Measurements from ENCODE around the gene ABI1. TPM values are rescaled to one million over a fixed set of nuclear protein-coding genes. Genes with fewer than 3 reads are reported as not detected.

ABI1 gene
- total and polyA plus RNA-seq, 2 of the 13 experiments (the other 11 are each of a cell fraction or from before 2014, with no cell fraction given), result 20.9 to 22.9 TPM

GRCh38 chr10:26860443-26861204 lies at the start of gene ABI1 (continued):
- TF ChIP-seq USF2 (IDR thresholded peaks at IDR 0.05; ENCODE audit: low read depth, low read length), result no peak
- TF ChIP-seq USF2 (CRISPR knock-in tag; IDR thresholded peaks at IDR 0.05; ENCODE audit: borderline replicate concordance), result no peak
- TF ChIP-seq ATF3 (CRISPR knock-in tag; IDR thresholded peaks at IDR 0.05), result 0 out of 2 replicates have a peak, but pooled peaks have one; percentile 5
- TF ChIP-seq, protein P1, sequence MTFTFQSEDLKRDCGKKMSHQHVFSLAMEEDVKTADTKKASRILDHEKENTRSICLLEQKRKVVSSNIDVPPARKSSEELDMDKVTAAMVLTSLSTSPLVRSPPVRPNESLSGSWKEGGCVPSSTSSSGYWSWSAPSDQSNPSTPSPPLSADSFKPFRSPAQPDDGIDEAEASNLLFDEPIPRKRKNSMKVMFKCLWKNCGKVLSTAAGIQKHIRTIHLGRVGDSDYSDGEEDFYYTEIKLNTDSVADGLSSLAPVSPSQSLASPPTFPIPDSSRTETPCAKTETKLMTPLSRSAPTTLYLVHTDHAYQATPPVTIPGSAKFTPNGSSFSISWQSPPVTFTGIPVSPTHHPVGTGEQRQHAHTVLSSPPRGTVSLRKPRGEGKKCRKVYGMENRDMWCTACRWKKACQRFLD (CRISPR knock-in tag; IDR thresholded peaks at IDR 0.05; ENCODE audit: borderline replicate concordance), result no peak
- no peak for TF ChIP-seq HMGXB3 (CRISPR knock-in tag; IDR thresholded peaks at IDR 0.05; ENCODE audit: borderline replicate concordance)
- peak; percentile 74; the same call in 1 of the 2 replicates for TF ChIP-seq ZNF430 (CRISPR knock-in tag; IDR thresholded peaks at IDR 0.05)
- no peak for TF ChIP-seq ZNF33A (CRISPR knock-in tag; IDR thresholded peaks at IDR 0.05; ENCODE audit: borderline replicate concordance)
- no peak; the same call in 1 of the 2 replicates for TF ChIP-seq MXD3 (CRISPR knock-in tag; IDR thresholded peaks at IDR 0.05)
- no peak for TF ChIP-seq GTF2F1 (IDR thresholded peaks at IDR 0.05; ENCODE audit: low read length)
- no peak for TF ChIP-seq ZNF207 (IDR thresholded peaks at IDR 0.05; ENCODE audit: borderline replicate concordance)
- peak; percentile 68; the same call in 1 of the 2 replicates for TF ChIP-seq ZNF761 (CRISPR knock-in tag; conservative IDR thresholded peaks at IDR 0.05)
- TF ChIP-seq CENPX (CRISPR knock-in tag; IDR thresholded peaks at IDR 0.05), result no peak
- TF ChIP-seq ZNF709 (CRISPR knock-in tag; IDR thresholded peaks at IDR 0.05), result peak; percentile 78; the same call in 1 of the 2 replicates
- TF ChIP-seq NPAS2 (CRISPR knock-in tag; IDR thresholded peaks at IDR 0.05; ENCODE audit: borderline replicate concordance), result no peak
- no peak for TF ChIP-seq HNF4G (IDR thresholded peaks at IDR 0.05; ENCODE audit: borderline replicate concordance, low read depth, low read length)
- TF ChIP-seq HNF4G (CRISPR knock-in tag; IDR thresholded peaks at IDR 0.05; ENCODE audit: borderline replicate concordance, low read depth), result no peak
- TF ChIP-seq CEBPG (CRISPR knock-in tag; IDR thresholded peaks at IDR 0.05), result no peak
- no peak for TF ChIP-seq TEAD2 (CRISPR knock-in tag; IDR thresholded peaks at IDR 0.05)
- TF ChIP-seq CCDC6 (CRISPR knock-in tag; IDR thresholded peaks at IDR 0.05), result no peak
- TF ChIP-seq ARNT2 (CRISPR knock-in tag; IDR thresholded peaks at IDR 0.05; ENCODE audit: low read depth), result peak; percentile 80; the same call in 1 of the 2 replicates
